ENCODE results near the gene PBRM1.

The PBRM1 gene

GRCh38 chr3:52712291-52713212 is 26.8 kb upstream of the PBRM1 start:
- H3K4me3 ChIP-seq (replicated peaks; ENCODE audit: low read depth, low read length) = no peak overlapping the region
- no peak for DNase-seq (ENCODE audit: extremely low read depth, low read depth)

GRCh38 chr3:52710512-52710911 is 24.8 kb upstream of the PBRM1 start:
- no peak for DNase-seq (ENCODE audit: extremely low read depth, low read depth)
- TF ChIP-seq, protein P1, sequence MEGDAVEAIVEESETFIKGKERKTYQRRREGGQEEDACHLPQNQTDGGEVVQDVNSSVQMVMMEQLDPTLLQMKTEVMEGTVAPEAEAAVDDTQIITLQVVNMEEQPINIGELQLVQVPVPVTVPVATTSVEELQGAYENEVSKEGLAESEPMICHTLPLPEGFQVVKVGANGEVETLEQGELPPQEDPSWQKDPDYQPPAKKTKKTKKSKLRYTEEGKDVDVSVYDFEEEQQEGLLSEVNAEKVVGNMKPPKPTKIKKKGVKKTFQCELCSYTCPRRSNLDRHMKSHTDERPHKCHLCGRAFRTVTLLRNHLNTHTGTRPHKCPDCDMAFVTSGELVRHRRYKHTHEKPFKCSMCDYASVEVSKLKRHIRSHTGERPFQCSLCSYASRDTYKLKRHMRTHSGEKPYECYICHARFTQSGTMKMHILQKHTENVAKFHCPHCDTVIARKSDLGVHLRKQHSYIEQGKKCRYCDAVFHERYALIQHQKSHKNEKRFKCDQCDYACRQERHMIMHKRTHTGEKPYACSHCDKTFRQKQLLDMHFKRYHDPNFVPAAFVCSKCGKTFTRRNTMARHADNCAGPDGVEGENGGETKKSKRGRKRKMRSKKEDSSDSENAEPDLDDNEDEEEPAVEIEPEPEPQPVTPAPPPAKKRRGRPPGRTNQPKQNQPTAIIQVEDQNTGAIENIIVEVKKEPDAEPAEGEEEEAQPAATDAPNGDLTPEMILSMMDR (IDR thresholded peaks at IDR 0.05; ENCODE audit: low read depth, low read length, missing control alignments) = no peak
- H3K4me3 ChIP-seq (replicated peaks; ENCODE audit: low read depth, low read length) = no peak overlapping the region

More at GRCh38 chr3:52712291-52713212, 26.8 kb upstream of the PBRM1 start:
- TF ChIP-seq, protein P1 (IDR thresholded peaks at IDR 0.05; ENCODE audit: low read depth, low read length, missing control alignments) = no peak

DNA sequence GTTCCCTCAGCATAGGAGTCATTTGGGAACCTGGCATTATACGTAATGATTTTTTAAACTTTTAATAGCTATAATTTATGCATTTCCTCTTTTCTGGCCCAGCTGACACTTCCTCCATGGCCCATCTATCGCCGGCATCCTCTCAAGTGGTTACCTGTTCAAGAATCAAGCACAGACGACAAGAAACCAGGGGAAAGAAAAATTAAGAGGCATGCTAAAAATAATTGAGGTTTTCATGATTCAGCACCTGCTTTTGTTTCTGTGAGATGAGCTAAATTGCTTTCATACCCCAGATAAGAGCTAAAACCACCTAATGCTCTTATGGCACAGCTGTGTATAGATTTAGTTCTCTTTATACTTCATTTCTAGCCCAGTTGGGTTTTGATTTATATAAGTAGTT is 21.9 kb upstream of the PBRM1 start:
- TF ChIP-seq, protein P1 (IDR thresholded peaks at IDR 0.05; ENCODE audit: low read depth, low read length, missing control alignments) = no peak
- peak overlapping the region; percentile 99 for H3K4me3 ChIP-seq (replicated peaks; ENCODE audit: low read depth, low read length)
- no peak for DNase-seq (ENCODE audit: extremely low read depth, low read depth)

DNA sequence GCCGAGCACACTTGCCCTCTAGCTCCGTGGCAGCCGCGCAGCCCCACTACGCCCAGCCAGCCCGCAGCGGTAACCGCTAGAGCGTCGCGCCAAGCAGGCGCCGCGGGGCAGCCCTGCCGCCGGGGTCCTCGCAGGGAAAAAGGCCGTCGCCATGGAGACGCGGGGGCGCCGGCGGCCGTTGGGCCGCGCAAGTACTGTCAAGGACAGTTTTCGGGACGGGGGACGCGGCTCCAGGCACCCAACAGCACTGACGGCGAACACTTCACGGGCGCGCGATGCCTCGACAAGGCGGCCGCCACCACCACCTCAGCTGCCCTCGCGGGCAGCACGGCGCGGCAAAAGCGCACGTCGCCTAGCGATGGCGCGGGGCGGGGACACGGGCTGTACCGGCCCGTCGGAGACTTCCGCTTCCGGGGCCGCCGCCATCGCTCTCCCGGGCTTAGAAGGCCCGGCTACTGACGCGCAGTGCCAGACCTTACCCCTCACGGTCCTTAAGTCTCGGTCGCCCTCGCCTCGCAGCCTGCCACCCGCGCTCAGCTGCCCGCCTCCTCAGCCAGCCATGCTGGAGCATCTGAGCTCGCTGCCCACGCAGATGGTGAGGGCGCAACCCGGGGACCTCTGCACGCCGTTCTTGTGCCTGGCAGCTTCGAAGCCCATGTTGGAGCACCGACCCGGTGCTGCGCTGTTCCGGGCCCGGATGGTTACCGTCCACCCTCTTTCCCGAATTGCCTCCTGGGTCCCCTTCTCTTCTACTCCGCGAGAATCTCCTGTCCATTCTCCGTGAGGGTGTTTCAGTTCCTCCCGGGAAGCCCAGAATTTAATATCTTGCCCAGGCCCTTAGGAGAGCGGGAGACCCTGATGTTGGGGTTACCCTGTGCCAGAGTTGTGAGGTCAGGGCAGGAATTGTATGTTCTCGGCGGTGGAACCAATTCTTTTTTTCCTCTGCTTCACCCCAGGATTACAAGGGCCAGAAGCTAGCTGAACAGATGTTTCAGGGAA is 20.3 kb upstream of the PBRM1 start, which contains the start of the genes GLT8D1 and SPCS1:
TSS of gene GLT8D1 (minus strand) at position 104 of the 999 bp plus-strand sequence. CDS start 5,331 bp downstream, outside the sequence.
TSS of gene SPCS1 (plus strand) at position 419 of the 999 bp plus-strand sequence. CDS start at position 560, 141 bp downstream.
- TF ChIP-seq, protein P1 (IDR thresholded peaks at IDR 0.05; ENCODE audit: low read depth, low read length, missing control alignments) = no peak
- peak within 1 kb of the TSS; percentile 99 for H3K4me3 ChIP-seq (replicated peaks; ENCODE audit: low read depth, low read length)
- no peak for DNase-seq (ENCODE audit: extremely low read depth, low read depth)

GRCh38 chr3:52705438-52705687 is 19.6 kb upstream of the PBRM1 start:
- TF ChIP-seq, protein P1 (IDR thresholded peaks at IDR 0.05; ENCODE audit: low read depth, low read length, missing control alignments) = no peak
- DNase-seq (ENCODE audit: extremely low read depth, low read depth) = no peak
- H3K4me3 ChIP-seq (replicated peaks; ENCODE audit: low read depth, low read length) = peak overlapping the region; percentile 99

DNA sequence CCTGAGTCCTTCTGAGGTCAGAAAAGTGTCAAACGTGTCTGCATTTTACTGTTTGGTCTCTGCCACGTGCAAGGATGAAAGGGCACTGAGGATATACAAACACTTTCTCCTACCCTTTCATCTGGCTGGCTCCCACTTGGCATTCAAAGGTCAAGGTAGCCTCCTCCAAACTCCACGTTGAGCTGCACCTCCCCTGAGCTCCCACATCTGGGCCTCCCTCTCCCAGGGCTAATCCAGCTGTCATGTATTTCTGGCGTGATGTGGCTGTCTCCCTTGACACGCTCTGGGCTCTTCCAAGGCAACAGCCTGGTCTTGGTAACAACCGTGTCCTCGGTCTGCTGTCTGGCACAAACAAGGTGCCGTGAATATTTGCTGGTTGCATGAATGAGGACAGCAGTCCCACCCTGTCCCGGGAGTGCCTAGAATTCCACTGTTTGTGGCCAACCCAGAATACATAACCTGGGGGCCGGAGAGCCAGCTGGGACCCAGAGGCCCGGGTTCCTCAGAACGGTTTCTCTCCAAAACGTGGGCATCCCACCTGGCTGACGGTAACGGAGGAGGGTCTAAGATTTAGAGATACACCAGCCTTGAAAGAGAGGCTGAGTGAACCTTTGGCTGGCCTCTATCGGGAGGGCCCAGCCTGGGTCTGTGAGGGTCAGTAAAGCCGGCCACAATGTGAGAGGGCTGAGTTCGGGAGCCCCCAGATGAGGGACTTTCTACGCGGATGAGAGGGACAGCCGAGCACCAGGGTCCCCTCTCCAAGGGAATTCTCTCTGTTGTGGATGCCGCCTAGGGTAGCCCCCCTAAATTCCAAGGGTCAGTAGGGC is 19.1 kb upstream of the PBRM1 start:
- H3K4me3 ChIP-seq (replicated peaks; ENCODE audit: low read depth, low read length) = peak overlapping the region; percentile 99
- TF ChIP-seq, protein P1 (IDR thresholded peaks at IDR 0.05; ENCODE audit: low read depth, low read length, missing control alignments) = no peak
- DNase-seq (ENCODE audit: extremely low read depth, low read depth) = no peak
